CD4-positive, alpha-beta T cell treated with Interleukin-6 for 4 hours (primary cell): ENCODE data around the gene MAVS.
A peak's percentile ranks its signal among the peaks of the same experiment; 100 is the strongest.

Source experiments
- DNase-seq: peaks from one replicate; pipeline ENCODE4 v3.0.0-alpha.2; 2020; ENCODE audit warnings: mixed read lengths

MAVS gene

GRCh38 chr20:3846740-3847428, at the start of gene MAVS:
Gene MAVS (plus strand): TSS chr20:3846834. CDS start chr20:3854625, 7,791 bp downstream.
- DNase-seq, result peak; percentile 91

- no peak for DNase-seq
Measured at GRCh38 chr20:3797226-3797545, 49.4 kb upstream of the MAVS start.

GRCh38 chr20:3797592-3798372, 48.9 kb upstream of the MAVS start:
- peak; percentile 76 for DNase-seq

- DNase-seq, result no peak
Measured at GRCh38 chr20:3798373-3798768, 48.3 kb upstream of the MAVS start.

GRCh38 chr20:3798908-3799248, 47.8 kb upstream of the MAVS start:
- DNase-seq, result no peak

- DNase-seq, result no peak
Measured at GRCh38 chr20:3800256-3800877, 46.3 kb upstream of the MAVS start.

GRCh38 chr20:3800878-3801260, 45.8 kb upstream of the MAVS start:
- DNase-seq, result no peak

GRCh38 chr20:3801299-3801698, 45.3 kb upstream of the MAVS start:
- no peak for DNase-seq

GRCh38 chr20:3801846-3802245, 44.8 kb upstream of the MAVS start:
- no peak for DNase-seq

GRCh38 chr20:3802524-3803239, 44.0 kb upstream of the MAVS start:
- DNase-seq, result no peak

- no peak for DNase-seq
Measured at GRCh38 chr20:3803289-3803688, 43.3 kb upstream of the MAVS start.

- no peak for DNase-seq
Measured at GRCh38 chr20:3803854-3804253, 42.8 kb upstream of the MAVS start.

GRCh38 chr20:3804254-3804751, 42.3 kb upstream of the MAVS start:
- no peak for DNase-seq

- no peak for DNase-seq
Measured at GRCh38 chr20:3804781-3805180, 41.9 kb upstream of the MAVS start.

GRCh38 chr20:3808544-3808943, 38.1 kb upstream of the MAVS start:
- DNase-seq, result no peak

- peak; percentile 98 for DNase-seq
Measured at GRCh38 chr20:3811467-3812258, 35.0 kb upstream of the MAVS start.

- DNase-seq, result no peak
Measured at GRCh38 chr20:3812259-3812681, 34.4 kb upstream of the MAVS start.

GRCh38 chr20:3812975-3813847, 33.4 kb upstream of the MAVS start:
- no peak for DNase-seq

GRCh38 chr20:3813848-3814581, 32.6 kb upstream of the MAVS start:
- peak; percentile 37 for DNase-seq

GRCh38 chr20:3814928-3815495, 31.6 kb upstream of the MAVS start:
- no peak for DNase-seq
